Heart right ventricle (tissue), 16 donors: ENCODE measurements around the gene ALOX15. TPM values are rescaled to one million over a fixed set of nuclear protein-coding genes. Genes with fewer than 3 reads are reported as not detected.

Source experiments
- ATAC-seq, 8 donors: fragments of 200-7000 bp; cut with Tn5 transposase; one replicate each; pipeline ENCODE4 v1.9.1; 2020; ENCODE audit warnings: mild to moderate bottlenecking in 8 of 8, moderate library complexity in 8 of 8, moderate number of reproducible peaks in 1 of 8
- DNase-seq, 2 donors: peaks; one replicate each; pipeline ENCODE4 v3.0.0-alpha.2; 2020
- H3K27ac ChIP-seq, 10 donors: fragments of 200-600 bp; sonication (generic) in 2 of 10; one replicate each; pipeline versions ENCODE4 v1.5.0 to v1.8.0; 2020 to 2022; ENCODE audit warnings: mild to moderate bottlenecking in 3 of 10
- H3K27me3 ChIP-seq, 7 donors: fragments of 200-600 bp; one replicate each; pipeline ENCODE4 v1.8.0; 2021 to 2022; ENCODE audit warnings: mild to moderate bottlenecking in 2 of 7
- H3K36me3 ChIP-seq, 9 donors: fragments of 200-600 bp; sonication (generic) in 1 of 9; one replicate each; pipeline versions ENCODE4 v1.5.0 to v1.8.0; 2020 to 2022; ENCODE audit warnings: mild to moderate bottlenecking in 2 of 9
- H3K4me1 ChIP-seq, 9 donors: fragments of 200-600 bp; sonication (generic) in 1 of 9; one replicate each; pipeline versions ENCODE4 v1.5.0 to v1.8.0; 2020 to 2022; ENCODE audit warnings: mild to moderate bottlenecking in 4 of 9
- H3K4me3 ChIP-seq, 10 donors: fragments of 200-600 bp; sonication (generic) in 2 of 10; one replicate each; pipeline versions ENCODE4 v1.5.0 to v1.8.0; 2020 to 2022; ENCODE audit warnings: mild to moderate bottlenecking in 7 of 10, moderate library complexity in 2 of 10
- H3K9me3 ChIP-seq, 11 donors: fragments of 200-600 bp in 10 of 11; sonication (generic) in 2 of 11; one replicate each; pipeline versions ENCODE4 v1.5.0 to v1.8.0; 2013 to 2022; ENCODE audit warnings: mild to moderate bottlenecking in 2 of 11, control low read depth in 1 of 11, moderate library complexity in 1 of 11
- CTCF ChIP-seq, 9 donors: fragments of 200-600 bp; sonication (generic) in 2 of 9; IDR thresholded peaks; one replicate each; pipeline versions ENCODE4 v1.5.0 to v1.8.0; 2021 to 2022; ENCODE audit warnings: antibody characterized with exemption in 9 of 9, mild to moderate bottlenecking in 5 of 9, moderate library complexity in 1 of 9
- WGBS, 2 donors: extraction: QIAGEN DNeasy Blood & Tissue Kit; methylation state at CpG; one replicate each; pipeline ENCODE4 v1.1.7; 2013; ENCODE audit warnings: inconsistent platforms in 1 of 2; 5-methylcytosine and 5-hydroxymethylcytosine counted together
- intact Hi-C, 10 donors: fragments of 100-400 bp; cut with DNase I; formaldehyde crosslinking; loops; one replicate each; pipeline versions ENCODE4 v1.11.1 to v1.14.2; 2022
- polyA plus RNA-seq, 2 donors: library from polyadenylated mRNA; stranded (reverse); fragments of 200-250 nt; gene quantifications; one replicate each; pipeline ENCODE4 v1.2.3, GENCODE V29; 2013
- total RNA-seq, 10 donors: library from RNA; stranded (reverse); fragmentation: NEBNext Ultra II Directional in 3 of 10; extraction: Animal tissue kit (Norgen Biotek cat#: 25700) in 3 of 10; gene quantifications; one replicate each; pipeline versions ENCODE4 v1.2.1 to v1.2.4, GENCODE V29; 2021 to 2023
- donor health status: Arrhythmogenic right ventricular cardiomyopathy.
- donor health status: ischemic (EF 13 %, LVEDD 7.1; RV severe dilation, severe dysfunction).
- donor health status: healthy with polysubstance abuse.
- donor health status: DM: no; HTN: yes; CAD: no.
- donor health status: DM: no; HTN: no; CAD: no.
- donor health status: ischemic (EF 25% LVEDD 6.9; RV normal size, moderate dysfunction).
- donor health status: ischemic (EF 25% LVEDD 5.7; RV mildly dilated, moderate dysfunction).
- donor health status: healthy.
- donor health status: DM: yes; HTN: yes; CAD: no.
- donor health status: Ischemic cardiomyopathy.
- donor health status: ischemic (EF 35%, LVEDD 5.7; RV mildly dilated, moderate dysfunction).
- donor health status: nonischemic (EF 11% LVEDD 7.7; RV severe dilation, severe dysfunction).
- donor health status: DM: yes; HTN: yes; CAD: no.
- donor health status: PGD.
- donor health status: ischemic (EF 29% LVEDD 5.4; RV normal size, mild dysfunction).
- donor health status: nonischemic (EF 23%, LVEDD 6.1; RV moderate dilation, normal function).

Gene ALOX15
- total and polyA plus RNA-seq, 12 donors: 0.11 to 1.3 (median 0.16) TPM; not detected in 5

DNA sequence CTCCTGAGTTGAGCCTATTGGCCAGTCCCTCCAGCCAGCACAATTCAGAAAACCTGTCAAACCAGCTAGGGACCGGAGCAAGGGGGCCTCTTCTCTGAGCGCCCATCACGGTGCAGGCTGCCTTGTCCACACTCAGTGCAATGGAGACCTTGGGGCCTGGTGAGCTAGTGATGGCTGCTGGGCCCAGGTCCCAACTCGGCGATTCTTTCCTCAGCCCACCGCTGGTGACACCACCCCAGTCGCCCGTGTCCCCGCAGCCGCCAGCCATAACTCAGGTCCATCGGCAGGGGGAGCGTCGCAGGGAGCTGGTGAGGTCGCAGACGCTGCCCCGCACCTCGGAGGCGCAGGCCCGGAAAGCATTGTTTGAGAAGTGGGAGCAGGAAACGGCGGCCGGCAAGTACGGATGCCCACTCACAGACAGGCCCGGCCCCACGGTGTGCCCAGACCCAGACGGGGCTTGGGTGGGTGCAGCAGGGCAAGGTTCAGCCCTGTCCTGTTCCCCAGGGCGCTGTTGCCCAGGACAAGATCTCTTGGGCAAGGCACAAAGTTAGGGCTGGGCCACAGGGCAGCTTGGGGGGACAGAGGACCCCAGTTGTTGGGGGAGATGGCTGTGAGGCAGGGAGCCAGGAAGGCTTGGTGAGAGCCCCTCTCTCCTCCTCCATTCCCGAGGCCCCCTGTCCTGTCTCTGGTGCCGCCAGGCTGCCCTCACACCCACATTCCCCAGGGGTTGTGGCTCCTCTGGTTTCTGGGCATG, 46.4 kb downstream of the ALOX15 start:
- H3K36me3 ChIP-seq: no peaks in the 10 kb centered on the region
- WGBS, 2 donors: 56 to 63% methylated on average over 29 of the region's 29 CpGs
- no peak overlapping the region for H3K4me3 ChIP-seq
- no peaks in the 10 kb centered on the region for H3K9me3 ChIP-seq
- peak in 7 of 9 donors; percentile 14 to 45 (median 37) for TF ChIP-seq CTCF (IDR thresholded peaks at IDR 0.05)
- DNase-seq (no peak), ATAC-seq (no peak)
- H3K27me3 ChIP-seq: no peaks in the 10 kb centered on the region
- no peak overlapping the region for H3K27ac ChIP-seq
- H3K4me1 ChIP-seq: peaks cover 8 to 52% (median 38%) of the 10 kb centered on the region in 9 donors
- intact Hi-C loops: no loop called here

DNA sequence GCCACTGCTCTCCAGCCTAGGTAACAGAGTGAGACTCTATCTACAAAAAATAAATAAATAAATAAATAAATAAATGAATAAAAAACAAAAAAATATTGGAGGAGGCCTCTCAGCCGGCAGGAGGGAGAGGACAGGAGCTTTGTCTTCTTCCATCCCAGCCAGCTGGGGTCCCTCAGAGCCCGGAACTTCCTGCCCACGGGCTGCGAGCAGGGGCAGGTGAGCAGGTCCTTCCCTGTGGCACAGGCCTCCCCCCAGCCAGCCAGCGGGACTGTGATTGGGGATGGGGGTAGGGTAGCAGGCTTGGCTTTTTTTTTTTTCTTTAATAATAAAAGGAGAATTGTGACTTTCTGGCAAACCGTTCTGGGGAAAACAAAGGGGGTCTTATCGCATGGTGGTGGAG, 47.1 kb downstream of the ALOX15 start:
- Histone ChIP-seq H3K4me1 (peaks cover 5 to 45% (median 32%) of the 10 kb centered on the region in 9 donors), H3K27me3 (no peaks in the 10 kb centered on the region), H3K9me3 (no peaks in the 10 kb centered on the region), H3K4me3 (no peak overlapping the region), H3K36me3 (no peaks in the 10 kb centered on the region), H3K27ac (no peak overlapping the region)
- no peak for DNase-seq
- intact Hi-C loops: no loop called here
- 90% methylated on average over 7 of the region's 7 CpGs for WGBS, 2 donors
- no peak for TF ChIP-seq CTCF (IDR thresholded peaks at IDR 0.05)
- ATAC-seq: no peak

GRCh38 chr17:4593021-4593421, 48.5 kb downstream of the ALOX15 start:
- H3K27me3 ChIP-seq: no peaks in the 10 kb centered on the region
- DNase-seq: no peak
- no peak for ATAC-seq
- no peaks in the 10 kb centered on the region for H3K9me3 ChIP-seq
- H3K27ac ChIP-seq: peak overlapping the region in 4 of 10 donors; percentile 2 to 52 (median 29)
- peaks cover 6 to 46% (median 29%) of the 10 kb centered on the region in 9 donors for H3K4me1 ChIP-seq
- TF ChIP-seq CTCF (IDR thresholded peaks at IDR 0.05): no peak
- no peak overlapping the region for H3K4me3 ChIP-seq
- H3K36me3 ChIP-seq: no peaks in the 10 kb centered on the region
- WGBS, 2 donors: 88 to 90% methylated on average over 14 of the region's 14 CpGs
- intact Hi-C loops: no loop called here

GRCh38 chr17:4592240-4593005, 49.1 kb downstream of the ALOX15 start:
- peaks cover 4 to 46% (median 28%) of the 10 kb centered on the region in 9 donors for H3K4me1 ChIP-seq
- H3K9me3 ChIP-seq: no peaks in the 10 kb centered on the region
- no peaks in the 10 kb centered on the region for H3K27me3 ChIP-seq
- H3K4me3 ChIP-seq: no peak overlapping the region
- 87 to 91% methylated on average over 11 of the region's 11 CpGs for WGBS, 2 donors
- peak overlapping the region in 1 of 10 donors; percentile 2 for H3K27ac ChIP-seq
- no peaks in the 10 kb centered on the region for H3K36me3 ChIP-seq
- no peak for TF ChIP-seq CTCF (IDR thresholded peaks at IDR 0.05)
- DNase-seq (no peak), ATAC-seq (no peak)
- intact Hi-C loops: no loop called here
